ENCODE data around the gene CELSR1. TPM values are rescaled to one million over a fixed set of nuclear protein-coding genes. Genes with fewer than 3 reads are reported as not detected.

Gene CELSR1
- polyA plus RNA-seq, 1 experiment, result 0.14 TPM

DNA sequence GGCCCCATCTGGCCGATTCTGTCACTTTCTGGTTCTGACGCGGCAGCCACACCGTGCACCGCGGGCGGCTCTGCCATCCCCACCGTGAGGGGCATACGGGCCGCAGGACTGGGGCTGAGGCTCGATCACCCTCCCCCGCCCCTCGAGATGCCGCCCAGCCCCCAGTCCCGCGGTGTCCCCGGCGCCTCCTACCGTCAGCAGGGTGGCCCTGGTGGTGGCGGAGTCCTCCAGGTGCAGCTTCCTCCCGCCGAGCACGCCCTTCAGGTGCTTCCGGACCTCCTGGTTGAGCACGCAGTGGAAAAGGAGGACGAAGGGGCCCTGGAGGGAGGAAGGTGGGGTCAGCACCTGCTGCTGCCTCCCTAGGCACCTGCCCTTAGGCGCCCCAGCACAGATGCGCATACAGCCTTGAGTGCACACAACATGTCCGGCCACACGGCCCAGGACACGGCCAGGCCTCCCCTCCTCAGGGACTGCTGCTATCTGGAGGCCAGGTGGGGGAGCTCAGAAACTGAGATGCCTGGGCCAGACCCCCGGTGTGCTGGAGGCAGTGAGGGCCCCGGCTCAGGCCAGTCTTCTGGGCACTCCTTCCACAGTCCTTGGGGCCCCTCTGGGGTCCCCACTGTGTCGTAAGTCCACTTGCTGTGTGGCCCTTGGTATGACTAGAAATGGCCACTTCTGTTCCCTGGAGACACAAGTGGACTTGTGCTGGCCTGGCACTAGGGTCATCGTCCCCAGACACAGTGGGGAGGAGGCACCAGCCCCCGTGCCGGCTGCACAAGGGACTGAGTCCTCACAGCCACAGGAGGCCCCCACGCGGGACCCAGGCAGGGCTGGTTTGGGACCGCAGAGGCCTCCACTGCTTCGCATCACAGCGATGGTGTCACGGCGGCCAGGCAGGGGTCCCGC, 170.4 kb downstream of the CELSR1 start:
- no peaks in the 10 kb centered on the region; the same call in 1 of the 2 replicates for H3K9me3 ChIP-seq (ENCODE audit: control insufficient read depth, insufficient read depth, low read length)
- H3K4me3 ChIP-seq (ENCODE audit: low read depth, low read length), result no peak overlapping the region
- no peak for DNase-seq (ENCODE audit: low read depth, low spot score)
- H3K27ac ChIP-seq (ENCODE audit: low read depth, low read length), result no peak overlapping the region
- H3K27me3 ChIP-seq (ENCODE audit: control insufficient read depth, insufficient read depth, low read length), result peaks cover 9% of the 10 kb centered on the region
- TF ChIP-seq, protein P1, sequence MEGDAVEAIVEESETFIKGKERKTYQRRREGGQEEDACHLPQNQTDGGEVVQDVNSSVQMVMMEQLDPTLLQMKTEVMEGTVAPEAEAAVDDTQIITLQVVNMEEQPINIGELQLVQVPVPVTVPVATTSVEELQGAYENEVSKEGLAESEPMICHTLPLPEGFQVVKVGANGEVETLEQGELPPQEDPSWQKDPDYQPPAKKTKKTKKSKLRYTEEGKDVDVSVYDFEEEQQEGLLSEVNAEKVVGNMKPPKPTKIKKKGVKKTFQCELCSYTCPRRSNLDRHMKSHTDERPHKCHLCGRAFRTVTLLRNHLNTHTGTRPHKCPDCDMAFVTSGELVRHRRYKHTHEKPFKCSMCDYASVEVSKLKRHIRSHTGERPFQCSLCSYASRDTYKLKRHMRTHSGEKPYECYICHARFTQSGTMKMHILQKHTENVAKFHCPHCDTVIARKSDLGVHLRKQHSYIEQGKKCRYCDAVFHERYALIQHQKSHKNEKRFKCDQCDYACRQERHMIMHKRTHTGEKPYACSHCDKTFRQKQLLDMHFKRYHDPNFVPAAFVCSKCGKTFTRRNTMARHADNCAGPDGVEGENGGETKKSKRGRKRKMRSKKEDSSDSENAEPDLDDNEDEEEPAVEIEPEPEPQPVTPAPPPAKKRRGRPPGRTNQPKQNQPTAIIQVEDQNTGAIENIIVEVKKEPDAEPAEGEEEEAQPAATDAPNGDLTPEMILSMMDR (IDR thresholded peaks at IDR 0.05; ENCODE audit: low read depth, low read length), result no peak
- ChIA-PET POLR2A (no interaction called here), CTCF (interaction anchor here (0.6 to 3.4 kb wide), 23 partner anchors 9 to 361 kb away, joined by 3 to 112 read pairs (median 5); no protein-coding TSS in a partner anchor)

DNA sequence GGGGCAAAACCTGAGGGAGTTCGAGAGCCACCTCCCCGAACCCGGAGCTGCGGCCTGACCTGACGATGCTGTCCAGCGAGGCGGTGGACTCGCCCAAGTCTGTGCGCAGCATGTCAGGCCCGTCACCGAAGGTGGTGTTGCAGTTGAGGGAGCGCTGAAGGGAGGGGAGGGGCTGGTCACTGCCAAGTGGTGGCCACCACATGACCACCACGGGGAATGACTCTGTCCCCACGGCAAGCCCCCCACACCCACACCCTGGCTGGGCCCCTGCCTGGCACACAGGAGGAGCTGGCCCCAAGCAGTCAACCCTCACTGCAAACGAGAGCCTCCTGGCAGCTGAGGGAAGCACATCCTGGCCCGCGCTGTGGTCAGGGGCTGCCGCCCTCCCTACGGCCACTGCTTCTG, 171.1 kb downstream of the CELSR1 start:
- Histone ChIP-seq H3K9me3 (ENCODE audit: control insufficient read depth, insufficient read depth, low read length) (no peaks in the 10 kb centered on the region; the same call in 1 of the 2 replicates), H3K4me3 (ENCODE audit: low read depth, low read length) (no peak overlapping the region), H3K27ac (ENCODE audit: low read depth, low read length) (no peak overlapping the region), H3K27me3 (ENCODE audit: control insufficient read depth, insufficient read depth, low read length) (peaks cover 9% of the 10 kb centered on the region)
- ChIA-PET POLR2A (no interaction called here), CTCF (interaction anchor here (2.5 to 3.4 kb wide), 3 partner anchors 172 to 180 kb away, joined by 10 to 112 read pairs (median 27); no protein-coding TSS in a partner anchor)
- DNase-seq (ENCODE audit: low read depth, low spot score), result no peak
- TF ChIP-seq, protein P1 (IDR thresholded peaks at IDR 0.05; ENCODE audit: low read depth, low read length), result no peak

DNA sequence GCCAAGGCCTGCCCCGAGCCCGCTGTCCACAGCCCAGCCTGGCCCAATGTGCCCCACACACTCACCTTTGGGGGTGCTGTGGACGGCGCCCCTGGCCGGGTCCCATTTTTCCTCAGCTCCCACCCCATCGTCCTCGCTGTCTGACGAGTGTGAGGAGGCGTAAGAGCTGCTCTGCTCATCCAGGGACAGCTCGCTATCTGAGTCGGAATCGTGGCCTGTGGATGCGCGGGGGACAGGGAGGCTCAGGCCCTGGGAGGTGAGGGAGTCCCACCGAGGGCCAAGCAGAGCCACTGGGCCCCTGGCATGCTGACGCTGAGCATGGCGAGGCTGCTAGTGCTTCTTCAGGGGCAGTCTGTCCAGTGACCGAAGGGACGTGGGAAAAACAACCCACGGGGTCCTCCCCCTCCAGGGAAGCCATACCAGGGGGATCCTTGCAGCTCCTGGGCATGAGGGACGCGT, 172.2 kb downstream of the CELSR1 start:
- Histone ChIP-seq H3K4me3 (ENCODE audit: low read depth, low read length) (no peak overlapping the region), H3K9me3 (ENCODE audit: control insufficient read depth, insufficient read depth, low read length) (no peaks in the 10 kb centered on the region; the same call in 1 of the 2 replicates), H3K27me3 (ENCODE audit: control insufficient read depth, insufficient read depth, low read length) (peaks cover 5% of the 10 kb centered on the region), H3K27ac (ENCODE audit: low read depth, low read length) (no peak overlapping the region)
- no peak for DNase-seq (ENCODE audit: low read depth, low spot score)
- POLR2A ChIA-PET, result no interaction called here
- TF ChIP-seq, protein P1 (IDR thresholded peaks at IDR 0.05; ENCODE audit: low read depth, low read length), result no peak
- CTCF ChIA-PET, result no interaction called here

DNA sequence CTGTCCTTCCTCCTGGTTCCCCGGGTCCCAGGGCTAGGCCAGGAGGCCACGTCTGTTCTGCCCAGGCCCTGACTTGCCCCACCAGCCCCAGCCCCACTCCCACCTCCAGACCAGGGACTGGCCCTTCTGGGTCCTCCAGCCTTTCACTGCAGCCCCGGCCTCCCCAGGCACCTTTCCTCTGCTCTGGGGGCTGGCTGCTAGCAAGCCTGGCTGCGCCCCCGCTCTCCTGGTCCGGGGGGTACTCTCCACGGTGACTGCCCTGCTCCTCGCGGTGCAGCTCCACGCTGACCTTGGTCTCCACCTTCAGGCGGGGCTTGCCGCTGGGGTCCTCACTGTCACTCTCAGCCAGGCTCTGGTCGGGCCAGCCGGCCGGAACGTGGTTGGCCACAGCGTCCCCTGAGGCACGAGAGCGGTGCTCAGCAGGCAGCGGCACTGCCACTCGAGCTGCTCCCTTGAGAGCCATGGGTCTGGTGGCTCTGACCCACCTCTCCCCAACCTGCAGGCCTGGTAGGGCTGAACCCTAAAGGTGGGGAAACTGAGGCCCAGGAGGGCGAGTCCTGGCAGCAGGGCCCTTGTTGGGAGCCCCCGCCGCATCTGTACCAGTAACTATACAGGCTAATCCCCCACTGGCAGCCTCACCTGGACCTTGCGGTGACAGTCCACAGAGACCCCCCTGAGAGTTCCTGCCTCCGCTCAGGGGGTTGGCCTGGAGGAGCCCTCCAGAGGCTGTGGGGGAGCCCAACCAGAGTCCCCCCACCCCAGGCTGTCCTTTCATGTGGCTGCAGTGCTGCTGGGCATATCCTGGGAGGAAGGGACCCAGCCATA, 172.9 kb downstream of the CELSR1 start:
- no peak overlapping the region for H3K4me3 ChIP-seq (ENCODE audit: low read depth, low read length)
- POLR2A ChIA-PET, result no interaction called here
- no peaks in the 10 kb centered on the region; the same call in 1 of the 2 replicates for H3K9me3 ChIP-seq (ENCODE audit: control insufficient read depth, insufficient read depth, low read length)
- DNase-seq (ENCODE audit: low read depth, low spot score), result no peak
- H3K27me3 ChIP-seq (ENCODE audit: control insufficient read depth, insufficient read depth, low read length), result peaks cover 5% of the 10 kb centered on the region
- TF ChIP-seq, protein P1 (IDR thresholded peaks at IDR 0.05; ENCODE audit: low read depth, low read length), result no peak
- CTCF ChIA-PET, result interaction anchor here (1.4 kb wide), 1 partner anchor 177 kb away, joined by 5 read pairs; no protein-coding TSS in a partner anchor
- H3K27ac ChIP-seq (ENCODE audit: low read depth, low read length), result no peak overlapping the region

Data from AG04450 (cell line).